HG03103 (cell line): ENCODE results near the gene SOAT2.
A peak's percentile ranks its signal among the peaks of the same experiment; 100 is the strongest.

Experiments used
- ATAC-seq: cut with Tn5 transposase; IDR thresholded peaks from one replicate; pipeline ENCODE4 v1.9.1; 2021; ENCODE audit warnings: low read depth; ENCODE audit not compliant: unreplicated experiment

SOAT2 gene, protein sequence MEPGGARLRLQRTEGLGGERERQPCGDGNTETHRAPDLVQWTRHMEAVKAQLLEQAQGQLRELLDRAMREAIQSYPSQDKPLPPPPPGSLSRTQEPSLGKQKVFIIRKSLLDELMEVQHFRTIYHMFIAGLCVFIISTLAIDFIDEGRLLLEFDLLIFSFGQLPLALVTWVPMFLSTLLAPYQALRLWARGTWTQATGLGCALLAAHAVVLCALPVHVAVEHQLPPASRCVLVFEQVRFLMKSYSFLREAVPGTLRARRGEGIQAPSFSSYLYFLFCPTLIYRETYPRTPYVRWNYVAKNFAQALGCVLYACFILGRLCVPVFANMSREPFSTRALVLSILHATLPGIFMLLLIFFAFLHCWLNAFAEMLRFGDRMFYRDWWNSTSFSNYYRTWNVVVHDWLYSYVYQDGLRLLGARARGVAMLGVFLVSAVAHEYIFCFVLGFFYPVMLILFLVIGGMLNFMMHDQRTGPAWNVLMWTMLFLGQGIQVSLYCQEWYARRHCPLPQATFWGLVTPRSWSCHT

DNA sequence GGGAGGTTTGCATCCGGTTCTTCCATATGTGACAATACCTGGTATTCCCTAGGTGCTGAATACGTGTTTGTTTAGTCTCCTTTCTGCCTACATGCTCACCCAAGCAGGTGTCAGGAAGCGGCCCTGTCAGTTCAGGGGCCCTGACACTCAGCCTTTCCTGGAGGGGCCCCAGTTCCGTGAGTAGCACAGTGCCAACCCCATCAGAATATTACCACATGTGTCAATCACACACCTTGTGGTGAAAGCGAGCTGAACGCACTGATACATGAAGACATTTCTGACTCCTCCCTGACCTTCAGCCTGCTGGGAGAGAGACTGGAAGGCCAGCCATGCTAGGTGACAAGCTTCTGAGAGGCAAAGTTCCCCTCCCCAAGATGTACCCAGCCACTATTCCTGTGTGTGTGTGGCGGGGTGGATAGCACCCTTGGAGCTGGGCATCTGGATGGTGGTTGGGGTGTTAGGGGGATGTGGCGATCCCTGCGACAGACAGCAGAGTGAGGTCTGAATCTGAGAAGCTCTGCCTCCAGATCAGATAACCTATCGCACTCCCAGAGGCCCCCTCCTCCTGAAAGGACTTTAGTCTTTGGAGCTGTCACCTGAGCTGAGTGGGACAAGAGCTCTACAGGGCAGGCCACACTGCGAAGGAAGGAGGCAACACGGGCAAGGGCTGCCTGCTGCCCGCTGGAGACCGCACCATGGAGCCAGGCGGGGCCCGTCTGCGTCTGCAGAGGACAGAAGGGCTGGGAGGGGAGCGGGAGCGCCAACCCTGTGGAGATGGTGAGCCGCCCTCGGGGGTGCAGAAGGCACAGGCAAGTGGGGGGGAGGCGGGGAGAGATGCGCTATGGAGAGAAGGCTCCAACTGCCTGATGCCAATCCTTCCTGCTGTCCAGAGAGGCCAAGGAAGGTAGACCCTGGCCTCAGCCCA, at the start of gene SOAT2:
Gene SOAT2, plus strand, starts transcription at position 604 of the 925 bp plus-strand sequence. Its CDS starts 92 bp downstream, at position 696.
- no peak for ATAC-seq

DNA sequence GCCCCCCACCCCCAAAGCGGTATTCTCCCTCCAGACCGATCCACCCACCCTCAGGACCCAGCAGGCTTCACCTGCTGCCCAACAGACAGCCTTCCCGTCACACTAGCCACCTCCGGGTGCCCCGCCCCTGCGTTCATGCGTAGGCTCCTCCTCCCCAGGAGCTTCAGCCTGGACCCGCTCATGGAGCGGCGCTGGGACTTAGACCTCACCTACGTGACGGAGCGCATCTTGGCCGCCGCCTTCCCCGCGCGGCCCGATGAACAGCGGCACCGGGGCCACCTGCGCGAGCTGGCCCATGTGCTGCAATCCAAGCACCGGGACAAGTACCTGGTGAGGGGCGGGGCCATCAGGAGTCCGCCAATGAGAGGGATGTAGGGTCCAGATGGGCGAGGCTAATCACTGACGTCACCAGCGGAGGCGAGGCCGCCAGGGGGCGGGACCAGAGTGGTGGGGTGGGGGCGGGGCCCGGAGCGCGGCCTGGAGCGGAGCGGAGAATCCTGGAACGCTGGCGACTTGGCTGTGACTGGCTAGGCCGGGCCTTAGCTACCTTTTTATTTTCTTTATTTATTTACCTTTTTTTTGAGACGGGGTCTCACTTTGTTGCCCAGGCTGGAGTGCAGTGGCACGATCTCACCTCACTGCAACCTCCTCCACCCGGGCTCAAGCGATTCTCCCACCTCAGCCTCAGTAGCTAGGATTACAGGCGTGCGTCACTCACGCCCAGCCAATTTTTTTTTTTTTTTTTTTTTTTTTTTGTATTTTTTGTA, 49.0 kb upstream of the SOAT2 start:
- peak; percentile 78 for ATAC-seq

DNA sequence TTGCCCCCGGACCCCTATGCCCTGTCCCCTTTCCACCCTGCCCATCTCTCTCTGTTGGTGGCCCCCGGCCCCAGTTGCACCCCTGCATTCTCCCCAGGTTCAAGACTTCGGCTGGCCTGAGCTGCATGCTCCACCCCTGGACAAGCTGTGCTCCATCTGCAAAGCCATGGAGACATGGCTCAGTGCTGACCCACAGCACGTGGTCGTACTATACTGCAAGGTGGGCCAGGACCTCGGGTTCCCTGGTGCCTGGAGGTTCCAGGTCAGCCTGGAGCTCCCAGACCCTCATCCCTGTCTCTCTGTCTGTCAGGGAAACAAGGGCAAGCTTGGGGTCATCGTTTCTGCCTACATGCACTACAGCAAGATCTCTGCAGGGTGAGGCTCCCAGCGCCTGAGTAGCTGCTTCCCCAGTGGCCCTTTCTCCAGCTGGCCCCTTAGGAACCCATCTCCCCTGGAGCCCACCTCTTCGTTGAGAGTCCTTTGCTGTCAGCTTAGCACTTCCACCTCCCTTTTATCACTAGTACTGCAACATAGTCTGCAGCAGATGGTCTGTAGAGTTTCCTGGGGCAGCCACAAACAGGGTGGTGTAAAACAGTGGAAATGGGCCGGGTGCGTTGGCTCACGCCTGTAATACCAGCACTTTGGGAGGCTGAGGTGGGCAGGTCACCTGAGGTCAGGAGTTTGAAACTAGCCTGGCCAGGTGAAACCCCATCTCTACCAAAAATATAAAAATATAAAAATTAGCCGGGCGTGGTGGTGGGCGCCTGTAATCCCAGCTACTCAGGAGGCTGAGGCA, 47.6 kb upstream of the SOAT2 start:
- no peak for ATAC-seq

DNA sequence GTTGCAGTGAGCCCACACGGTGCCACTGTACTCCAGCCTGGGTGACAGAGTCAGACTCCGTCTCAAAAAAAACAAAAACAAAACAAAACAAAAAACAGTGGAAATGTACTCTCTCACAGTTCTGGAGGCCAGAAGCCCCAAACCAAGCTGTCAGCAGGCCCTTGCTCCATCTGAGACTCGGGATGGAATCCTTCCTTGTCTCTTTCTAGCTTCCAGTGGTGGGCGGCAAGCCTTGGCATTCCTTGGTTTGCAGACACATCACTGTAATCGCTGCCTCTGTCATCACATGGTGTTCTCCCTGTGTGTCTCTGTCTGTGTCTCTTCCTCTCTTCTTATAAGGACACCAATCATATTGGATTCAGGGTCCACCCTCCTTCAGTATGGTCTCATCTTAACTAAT, 47.0 kb upstream of the SOAT2 start:
- no peak for ATAC-seq

DNA sequence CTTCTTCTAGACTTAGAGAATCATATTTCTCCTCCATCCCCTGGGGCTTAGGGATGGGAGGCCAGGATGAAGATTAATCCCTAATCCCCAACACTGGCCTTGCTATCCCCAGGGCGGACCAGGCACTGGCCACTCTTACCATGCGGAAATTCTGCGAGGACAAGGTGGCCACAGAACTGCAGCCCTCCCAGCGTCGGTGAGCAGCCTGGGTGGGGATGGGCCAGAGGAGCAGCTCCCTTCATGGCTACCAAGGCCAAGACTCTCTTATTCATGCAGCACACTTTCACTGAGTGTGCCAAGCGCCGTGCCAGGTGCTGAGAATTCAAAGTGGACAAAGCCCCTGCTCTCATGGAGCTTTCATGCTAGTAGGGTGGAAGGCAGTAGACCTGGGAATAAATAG, 46.4 kb upstream of the SOAT2 start:
- no peak for ATAC-seq

DNA sequence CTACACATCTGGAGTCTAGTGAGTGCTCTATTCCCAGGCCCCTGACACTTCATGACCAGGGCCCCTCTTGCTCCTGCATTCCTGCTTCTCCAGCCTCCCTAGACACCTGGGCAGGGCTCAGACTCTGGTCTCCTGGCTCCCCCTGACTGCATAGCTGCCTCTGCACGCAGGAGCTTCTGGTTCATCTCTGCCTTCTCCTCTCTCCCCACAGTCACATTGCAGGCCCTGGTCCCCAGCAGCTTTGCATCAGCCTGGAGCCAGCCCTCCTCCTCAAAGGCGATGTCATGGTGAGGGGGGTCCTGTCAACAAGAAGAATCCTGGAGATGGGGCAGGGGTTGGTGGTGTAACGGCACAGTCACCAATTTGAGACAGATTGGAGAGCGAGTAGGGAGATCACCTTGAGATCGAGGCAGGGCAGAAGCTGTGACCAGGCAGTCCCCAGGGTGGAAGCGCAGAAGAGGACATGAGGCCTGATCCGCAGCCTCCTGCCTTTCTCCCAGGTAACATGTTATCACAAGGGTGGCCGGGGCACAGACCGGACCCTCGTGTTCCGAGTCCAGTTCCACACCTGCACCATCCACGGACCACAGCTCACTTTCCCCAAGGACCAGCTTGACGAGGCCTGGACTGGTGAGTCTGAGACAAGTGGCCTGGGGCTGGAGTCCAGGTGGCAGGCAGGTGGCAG, 45.3 kb upstream of the SOAT2 start:
- ATAC-seq = no peak

DNA sequence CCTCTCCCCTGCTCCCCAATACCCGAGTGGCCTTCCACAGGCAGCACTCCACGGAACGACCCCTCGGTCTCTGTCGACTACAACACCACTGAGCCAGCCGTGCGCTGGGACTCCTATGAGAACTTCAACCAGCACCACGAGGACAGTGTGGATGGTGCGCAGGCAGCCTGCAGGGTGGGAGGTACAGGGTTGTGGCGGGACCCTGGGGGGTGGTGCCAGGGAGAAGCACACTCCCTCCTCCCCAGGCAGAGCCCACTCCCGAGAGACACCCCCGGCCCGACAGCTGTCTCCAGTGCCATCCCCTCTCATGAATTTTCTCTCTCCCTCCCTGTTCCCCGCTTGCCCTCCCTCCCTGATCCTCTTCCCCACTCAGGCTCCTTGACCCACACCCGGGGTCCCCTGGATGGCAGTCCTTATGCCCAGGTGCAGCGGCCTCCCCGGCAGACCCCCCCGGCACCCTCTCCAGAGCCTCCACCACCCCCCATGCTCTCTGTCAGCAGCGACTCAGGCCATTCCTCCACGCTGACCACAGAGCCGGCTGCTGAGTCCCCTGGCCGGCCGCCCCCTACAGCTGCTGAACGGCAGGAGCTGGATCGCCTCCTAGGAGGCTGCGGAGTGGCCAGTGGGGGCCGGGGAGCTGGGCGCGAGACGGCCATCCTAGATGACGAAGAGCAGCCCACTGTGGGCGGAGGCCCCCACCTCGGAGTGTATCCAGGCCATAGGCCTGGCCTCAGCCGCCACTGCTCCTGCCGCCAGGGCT, 44.4 kb upstream of the SOAT2 start:
- ATAC-seq = no peak

DNA sequence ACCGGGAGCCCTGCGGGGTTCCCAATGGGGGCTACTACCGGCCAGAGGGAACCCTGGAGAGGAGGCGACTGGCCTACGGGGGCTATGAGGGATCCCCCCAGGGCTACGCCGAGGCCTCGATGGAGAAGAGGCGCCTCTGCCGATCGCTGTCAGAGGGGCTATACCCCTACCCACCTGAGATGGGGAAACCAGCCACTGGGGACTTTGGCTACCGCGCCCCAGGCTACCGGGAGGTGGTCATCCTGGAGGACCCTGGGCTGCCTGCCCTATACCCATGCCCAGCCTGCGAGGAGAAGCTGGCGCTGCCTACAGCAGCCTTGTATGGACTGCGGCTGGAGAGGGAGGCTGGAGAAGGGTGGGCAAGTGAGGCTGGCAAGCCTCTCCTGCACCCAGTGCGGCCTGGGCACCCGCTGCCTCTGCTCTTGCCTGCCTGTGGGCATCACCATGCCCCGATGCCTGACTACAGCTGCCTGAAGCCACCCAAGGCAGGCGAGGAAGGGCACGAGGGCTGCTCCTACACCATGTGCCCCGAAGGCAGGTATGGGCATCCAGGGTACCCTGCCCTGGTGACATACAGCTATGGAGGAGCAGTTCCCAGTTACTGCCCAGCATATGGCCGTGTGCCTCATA, 43.7 kb upstream of the SOAT2 start:
- ATAC-seq = no peak

DNA sequence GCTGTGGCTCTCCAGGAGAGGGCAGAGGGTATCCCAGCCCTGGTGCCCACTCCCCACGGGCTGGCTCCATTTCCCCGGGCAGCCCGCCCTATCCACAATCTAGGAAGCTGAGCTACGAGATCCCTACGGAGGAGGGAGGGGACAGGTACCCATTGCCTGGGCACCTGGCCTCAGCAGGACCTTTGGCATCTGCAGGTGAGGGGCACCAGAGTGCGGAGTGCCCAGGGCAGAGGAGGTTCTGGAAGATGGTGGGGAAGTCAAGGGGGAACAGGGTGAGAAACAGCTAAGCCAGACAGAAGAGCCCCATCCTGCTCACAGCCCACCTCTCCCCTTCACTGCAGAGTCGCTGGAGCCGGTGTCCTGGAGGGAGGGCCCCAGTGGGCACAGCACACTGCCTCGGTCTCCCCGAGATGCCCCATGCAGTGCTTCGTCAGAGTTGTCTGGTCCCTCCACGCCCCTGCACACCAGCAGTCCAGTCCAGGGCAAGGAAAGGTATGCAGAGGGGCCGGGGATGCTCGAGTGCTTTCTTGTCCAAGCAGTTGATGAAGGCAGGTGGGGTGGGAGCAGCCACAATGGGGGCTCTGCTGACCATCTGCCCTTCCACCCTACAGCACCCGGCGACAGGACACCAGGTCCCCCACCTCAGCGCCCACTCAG, 43.1 kb upstream of the SOAT2 start:
- ATAC-seq = no peak

DNA sequence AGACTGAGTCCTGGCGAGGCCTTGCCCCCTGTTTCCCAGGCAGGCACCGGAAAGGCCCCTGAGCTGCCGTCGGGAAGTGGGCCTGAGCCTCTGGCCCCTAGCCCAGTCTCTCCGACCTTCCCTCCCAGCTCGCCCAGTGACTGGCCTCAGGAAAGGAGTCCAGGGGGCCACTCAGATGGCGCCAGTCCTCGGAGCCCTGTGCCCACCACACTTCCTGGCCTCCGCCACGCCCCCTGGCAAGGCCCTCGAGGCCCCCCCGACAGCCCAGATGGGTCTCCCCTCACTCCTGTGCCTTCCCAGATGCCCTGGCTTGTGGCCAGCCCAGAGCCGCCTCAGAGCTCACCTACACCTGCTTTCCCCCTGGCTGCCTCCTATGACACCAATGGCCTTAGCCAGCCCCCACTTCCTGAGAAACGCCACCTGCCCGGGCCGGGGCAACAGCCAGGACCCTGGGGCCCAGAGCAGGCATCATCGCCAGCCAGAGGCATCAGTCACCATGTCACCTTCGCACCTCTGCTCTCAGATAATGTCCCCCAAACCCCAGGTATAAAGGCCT, 42.5 kb upstream of the SOAT2 start:
- ATAC-seq = no peak

DNA sequence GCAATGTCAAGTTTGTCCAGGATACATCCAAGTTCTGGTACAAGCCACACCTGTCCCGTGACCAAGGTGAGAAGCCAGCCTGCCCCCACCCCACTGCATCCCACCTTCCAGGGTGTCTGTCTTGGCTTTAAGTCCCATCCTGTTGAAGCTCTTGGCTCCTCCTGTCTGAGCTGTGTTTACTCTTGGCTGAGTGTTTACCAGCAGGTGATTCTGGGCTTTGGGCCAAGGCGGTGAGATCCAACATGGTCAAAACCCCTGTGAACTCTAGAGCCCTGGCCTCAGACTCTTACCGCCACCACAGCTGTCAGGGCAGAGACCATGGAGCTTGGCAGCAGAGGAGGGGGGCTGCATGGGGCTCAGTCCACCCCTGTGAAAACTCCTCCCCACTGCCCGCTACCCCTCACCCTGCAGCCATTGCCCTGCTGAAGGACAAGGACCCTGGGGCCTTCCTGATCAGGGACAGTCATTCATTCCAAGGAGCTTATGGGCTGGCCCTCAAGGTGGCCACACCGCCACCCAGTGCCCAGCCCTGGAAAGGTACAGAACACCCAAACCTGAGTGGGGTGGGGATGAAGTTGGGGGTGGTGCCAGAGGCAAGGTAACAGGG, 41.8 kb upstream of the SOAT2 start:
- ATAC-seq = no peak

DNA sequence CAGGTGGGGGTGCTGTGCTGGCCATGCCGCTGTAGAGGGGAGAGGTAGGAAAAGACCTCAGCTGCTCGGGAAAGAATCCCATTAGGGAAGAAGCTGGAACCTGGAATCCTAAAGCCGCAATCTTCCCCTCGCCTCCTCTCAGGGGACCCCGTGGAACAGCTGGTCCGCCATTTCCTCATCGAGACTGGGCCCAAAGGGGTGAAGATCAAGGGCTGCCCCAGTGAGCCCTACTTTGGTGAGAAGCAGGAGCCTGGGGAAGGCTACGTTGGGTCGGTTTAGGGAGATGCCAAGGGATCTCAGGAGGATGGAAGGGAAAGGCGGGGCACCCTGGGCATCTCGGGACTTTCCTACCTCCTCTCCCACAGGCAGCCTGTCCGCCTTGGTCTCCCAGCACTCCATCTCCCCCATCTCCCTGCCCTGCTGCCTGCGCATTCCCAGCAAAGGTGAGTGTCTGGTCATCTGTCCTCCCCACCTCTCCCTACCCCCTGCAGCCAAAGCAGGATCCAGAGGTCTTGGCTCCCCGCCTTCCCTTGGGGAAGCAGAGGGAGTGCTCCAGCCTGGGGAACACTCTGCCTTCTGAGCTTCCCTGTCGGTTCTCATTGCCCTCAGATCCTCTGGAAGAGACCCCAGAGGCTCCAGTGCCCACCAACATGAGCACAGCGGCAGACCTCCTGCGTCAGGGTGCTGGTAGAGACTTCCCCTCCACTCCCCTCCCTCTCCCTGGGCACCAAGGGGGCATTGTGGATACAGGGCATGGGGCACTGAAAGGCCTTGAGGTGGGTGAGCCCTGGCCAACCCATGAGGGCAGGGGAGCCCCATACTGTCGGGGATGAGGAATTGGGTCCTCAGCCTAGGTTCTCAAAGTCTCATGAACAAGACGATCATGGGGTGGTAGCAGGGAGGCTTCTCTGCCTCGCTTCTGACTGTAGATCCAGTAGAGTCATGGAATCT, 41.0 kb upstream of the SOAT2 start:
- no peak for ATAC-seq

DNA sequence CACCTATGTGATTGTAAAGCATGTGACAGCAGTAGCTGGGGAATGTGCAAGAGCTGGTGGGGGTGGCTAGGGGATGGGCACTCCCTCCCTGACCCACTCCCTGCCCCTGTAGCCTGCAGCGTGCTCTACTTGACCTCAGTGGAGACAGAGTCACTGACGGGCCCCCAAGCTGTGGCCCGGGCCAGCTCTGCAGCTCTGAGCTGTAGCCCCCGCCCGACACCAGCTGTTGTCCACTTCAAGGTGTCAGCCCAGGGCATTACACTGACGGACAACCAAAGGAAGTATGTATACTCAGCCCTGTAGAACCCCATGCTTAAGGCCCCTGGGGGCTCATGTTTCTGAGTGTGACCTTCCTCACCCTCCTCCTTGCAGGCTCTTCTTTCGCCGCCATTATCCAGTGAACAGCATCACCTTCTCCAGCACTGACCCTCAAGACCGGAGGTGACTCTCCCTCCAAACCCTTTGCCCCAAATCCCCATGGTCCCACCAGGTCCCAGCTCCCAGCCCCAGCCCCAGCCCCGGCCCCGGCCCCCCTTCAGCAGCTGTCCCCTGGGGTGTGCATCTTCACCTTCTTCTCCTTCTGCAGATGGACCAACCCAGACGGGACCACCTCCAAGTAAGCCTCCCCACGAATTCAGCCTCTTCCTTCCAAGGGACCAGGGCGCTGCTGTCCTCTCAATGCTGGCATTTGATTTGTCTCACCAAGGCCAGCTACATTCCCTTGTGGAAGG, 40.1 kb upstream of the SOAT2 start:
- no peak for ATAC-seq

DNA sequence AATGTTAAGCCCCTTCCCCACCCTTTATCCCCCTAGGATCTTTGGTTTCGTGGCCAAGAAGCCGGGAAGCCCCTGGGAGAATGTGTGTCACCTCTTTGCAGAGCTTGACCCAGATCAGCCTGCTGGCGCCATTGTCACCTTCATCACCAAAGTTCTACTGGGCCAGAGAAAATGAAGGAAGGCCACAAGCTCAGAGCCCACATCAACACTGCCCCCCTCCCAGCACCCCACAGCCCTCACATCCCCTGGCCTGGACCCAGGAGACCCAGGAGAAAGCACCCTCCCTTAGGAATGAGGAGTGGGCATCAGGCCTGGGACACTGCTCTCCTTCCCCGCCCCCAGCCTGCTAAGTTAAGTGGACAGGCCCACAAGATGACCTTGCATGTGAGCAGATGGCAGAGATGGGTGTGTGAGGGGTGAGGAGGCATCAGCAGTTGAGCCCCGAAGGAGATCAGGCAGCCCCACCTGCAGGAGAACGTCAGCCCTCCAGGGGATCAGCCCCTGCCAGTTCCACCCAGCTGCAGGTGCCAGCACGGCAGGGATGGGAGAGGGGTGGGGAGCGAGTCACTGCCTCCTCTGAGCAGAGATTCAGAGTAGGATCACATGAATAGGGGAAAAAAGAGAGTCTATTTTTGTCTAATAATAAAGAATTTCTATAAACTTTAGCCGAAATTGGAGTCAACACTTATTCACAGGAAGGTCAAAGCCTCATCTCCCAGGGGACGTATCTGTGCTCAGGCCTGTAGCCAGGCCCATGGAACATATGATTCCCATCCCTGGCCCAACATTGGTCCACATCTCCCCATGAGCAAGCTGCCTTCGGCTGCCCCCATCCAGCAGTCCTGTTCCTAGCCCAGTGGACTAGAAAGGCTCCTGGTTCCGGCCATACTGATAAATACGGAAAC, 39.3 kb upstream of the SOAT2 start:
- ATAC-seq = no peak
